Fibroblast of pulmonary artery (primary cell): ENCODE results near the gene AFG1L.
"Not testable (repeated sequence)": the region's sequence is repeated elsewhere in the genome, so short reads cannot be mapped to it uniquely, and the experiment has no call there.

Experiments
- DNase-seq: peaks from one replicate; pipeline ENCODE4 v3.0.0-alpha.2; 2010; ENCODE audit warnings: low read depth
- H3K4me3 ChIP-seq: replicated peaks from 2 replicates; pipeline ENCODE4 v1.5.1; 2011; ENCODE audit warnings: low read depth, mild to moderate bottlenecking, control low read depth, low read length, moderate library complexity
- CTCF ChIP-seq: IDR thresholded peaks from 2 replicates; pipeline ENCODE4 v1.5.1; 2011; ENCODE audit warnings: mild to moderate bottlenecking, control low read depth, low read length, inconsistent platforms; ENCODE audit errors: missing control alignments

AFG1L gene

GRCh38 chr6:108291091-108291490, 3.8 kb upstream of the AFG1L start:
- TF ChIP-seq CTCF = no peak
- no peak overlapping the region for H3K4me3 ChIP-seq
- DNase-seq = no peak

GRCh38 chr6:108292561-108292960, 2.3 kb upstream of the AFG1L start:
- not testable (repeated sequence) for DNase-seq, H3K4me3 ChIP-seq

GRCh38 chr6:108293527-108294296, 1.1 kb upstream of the AFG1L start:
- no peak overlapping the region for H3K4me3 ChIP-seq
- DNase-seq = no peak
- no peak for TF ChIP-seq CTCF

GRCh38 chr6:108294297-108294726, 542 bp upstream of the AFG1L start:
- no peak for TF ChIP-seq CTCF
- peak; percentile 4 for DNase-seq
- H3K4me3 ChIP-seq = peak overlapping the region; percentile 92

GRCh38 chr6:108295676-108296075, 822 bp downstream of the AFG1L start:
- H3K4me3 ChIP-seq = peak overlapping the region; percentile 92
- no peak for TF ChIP-seq CTCF
- no peak for DNase-seq

GRCh38 chr6:108302386-108302785, 7.5 kb downstream of the AFG1L start:
- H3K4me3 ChIP-seq = no peak overlapping the region
- no peak for DNase-seq
- TF ChIP-seq CTCF = no peak

GRCh38 chr6:108304646-108305045, 9.8 kb downstream of the AFG1L start:
- no peak for DNase-seq
- TF ChIP-seq CTCF = no peak

GRCh38 chr6:108308641-108309040, 13.8 kb downstream of the AFG1L start:
- H3K4me3 ChIP-seq, DNase-seq: not testable (repeated sequence)

More at GRCh38 chr6:108304646-108305045, 9.8 kb downstream of the AFG1L start:
- H3K4me3 ChIP-seq = no peak overlapping the region
